ENCODE results near the gene DPF3. TPM values are rescaled to one million over a fixed set of nuclear protein-coding genes. Genes with fewer than 3 reads are reported as not detected.

Gene DPF3
- 11.6 and 12.4 TPM in 2 replicates for total RNA-seq

DNA sequence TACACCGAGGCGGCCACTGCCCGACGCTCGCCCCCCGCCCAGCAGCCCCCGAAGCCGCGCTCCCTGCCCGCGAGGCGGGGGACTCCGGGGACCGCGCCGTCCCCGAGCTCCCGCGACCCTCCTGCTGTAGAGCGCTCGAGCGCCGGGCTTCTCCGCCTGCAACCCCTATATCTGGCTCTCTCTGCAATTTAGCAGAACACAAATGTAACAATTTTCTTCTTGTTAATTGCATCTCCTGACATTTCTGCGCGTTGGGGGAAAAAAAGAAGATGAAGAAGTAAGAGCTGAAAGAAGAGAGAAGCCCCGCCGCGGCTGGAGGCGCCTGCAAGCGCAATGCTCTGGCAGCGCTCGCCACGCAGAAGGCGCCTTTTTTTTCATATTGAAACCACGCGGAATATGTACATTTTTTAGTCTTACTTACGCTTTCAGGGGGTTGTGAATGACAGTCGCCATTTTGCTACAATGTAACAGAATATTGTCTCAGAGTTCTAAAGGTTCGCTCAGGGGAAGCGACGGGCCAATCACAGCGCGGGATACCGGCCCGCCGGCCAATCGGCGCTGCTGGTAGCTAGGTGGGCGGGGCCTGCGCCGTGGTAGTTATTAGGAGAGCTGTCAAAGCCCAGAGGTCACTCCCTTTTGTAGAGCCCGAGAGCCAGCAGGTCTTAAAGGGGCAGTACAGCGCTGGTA is at the start of gene DPF3:
Gene DPF3, minus strand, starts transcription at position 466 of the 687 bp plus-strand sequence. Its CDS starts 13 bp downstream, at position 453.
- intact Hi-C loops (cut with micrococcal nuclease), result loop anchor here (1.0 to 10.0 kb wide), 12 partner anchors 33 to 1569 kb away; partner anchors contain the start of genes DCAF4, PSEN1, SIPA1L1 and ZFYVE1

GRCh38 chr14:72942934-72943333 is 49.0 kb upstream of the DPF3 start:
- intact Hi-C loops (cut with micrococcal nuclease), result no loop called here

DNA sequence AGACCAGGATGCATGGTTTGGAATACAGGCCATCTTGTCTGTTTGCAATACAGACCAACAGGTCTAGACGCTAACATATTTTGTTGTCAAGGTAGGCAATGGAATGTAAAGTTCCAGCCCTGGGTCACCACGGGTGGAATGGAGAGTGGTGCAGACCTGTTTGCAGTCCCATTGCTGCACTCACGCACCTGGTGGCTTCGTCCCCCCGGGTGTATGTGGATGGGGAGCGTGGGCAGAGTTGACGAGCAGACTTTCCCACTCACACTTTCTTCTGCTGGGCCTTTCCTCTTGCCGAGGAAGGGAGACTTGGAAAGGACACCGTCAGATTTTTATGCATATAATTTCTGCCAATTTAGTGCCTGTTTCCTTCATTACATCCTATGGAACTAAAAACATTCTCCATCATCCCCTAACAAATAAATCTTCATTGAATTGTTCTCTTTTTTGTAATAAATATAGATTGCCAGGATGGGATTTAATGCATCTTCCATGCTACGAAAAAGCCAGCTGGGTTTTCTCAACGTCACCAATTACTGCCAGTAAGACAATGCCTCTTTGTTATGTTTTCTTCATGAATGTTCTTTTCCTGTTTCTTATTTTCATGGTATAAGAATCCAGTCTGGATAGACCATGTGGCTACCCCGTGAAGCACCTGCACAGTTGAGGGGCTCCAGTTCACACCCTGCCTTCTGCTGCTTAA is 47.5 kb upstream of the DPF3 start:
- intact Hi-C loops (cut with micrococcal nuclease), result no loop called here

- intact Hi-C loops (cut with micrococcal nuclease), result no loop called here
Observed at GRCh38 chr14:72939630-72940029, 45.7 kb upstream of the DPF3 start.

- intact Hi-C loops (cut with micrococcal nuclease), result no loop called here
Observed at GRCh38 chr14:72932893-72933292, 39.0 kb upstream of the DPF3 start.

DNA sequence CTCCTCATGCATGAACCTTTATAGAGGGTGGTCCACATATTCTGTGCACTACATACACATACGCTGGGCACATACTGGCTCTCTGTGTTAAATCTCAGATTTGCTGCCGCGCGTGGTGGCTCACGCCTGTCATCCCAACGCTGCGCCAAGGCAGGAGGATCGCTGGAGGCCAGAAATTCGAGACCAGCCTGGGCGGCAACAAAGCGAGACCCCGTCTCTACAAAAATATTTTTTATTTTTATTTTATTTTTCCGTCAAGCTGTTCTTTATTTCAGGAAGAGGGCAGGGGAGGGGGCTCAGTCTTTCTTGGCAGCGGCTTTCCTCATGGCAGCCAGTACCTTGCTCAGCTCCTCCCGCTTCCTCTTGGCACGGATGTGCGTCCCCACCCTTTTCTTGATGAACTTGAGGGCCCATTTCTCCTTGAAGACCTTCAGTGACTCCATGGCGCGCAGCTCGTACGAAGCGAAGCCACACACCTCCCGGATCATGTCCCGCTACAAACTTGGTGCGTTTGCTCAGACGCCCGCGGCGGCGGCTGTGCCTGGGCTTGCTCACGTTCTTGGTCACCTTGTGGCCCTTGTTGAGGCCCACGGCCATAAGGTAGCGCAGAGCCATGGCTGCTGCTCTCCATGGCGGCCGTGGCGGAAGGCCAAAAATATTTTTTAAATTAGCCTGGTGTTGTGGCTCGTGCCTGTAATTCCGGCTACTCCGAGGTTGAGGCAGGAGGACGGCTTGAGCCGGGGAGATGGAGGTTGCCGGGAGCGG is 35.6 kb upstream of the DPF3 start:
- intact Hi-C loops (cut with micrococcal nuclease), result loop anchor here (5.0 kb wide), 2 partner anchors 907 to 958 kb away; partner anchors contain the start of gene ZNF410

GRCh38 chr14:72928872-72929271 is 35.0 kb upstream of the DPF3 start:
- intact Hi-C loops (cut with micrococcal nuclease), result loop anchor here (5.0 kb wide), 2 partner anchors 907 to 958 kb away; partner anchors contain the start of gene ZNF410

GRCh38 chr14:72926292-72927028 is 32.6 kb upstream of the DPF3 start, which contains the start of gene DCAF4:
Gene DCAF4, plus strand, starts transcription at chr14:72926464. Its CDS starts 11,515 bp downstream, at chr14:72937979.
- intact Hi-C loops (cut with micrococcal nuclease), result loop anchor here (1.0 to 5.0 kb wide), 13 partner anchors 21 to 1566 kb away; partner anchors contain the start of genes DNAL1, DPF3, ISCA2 and NPC2

DNA sequence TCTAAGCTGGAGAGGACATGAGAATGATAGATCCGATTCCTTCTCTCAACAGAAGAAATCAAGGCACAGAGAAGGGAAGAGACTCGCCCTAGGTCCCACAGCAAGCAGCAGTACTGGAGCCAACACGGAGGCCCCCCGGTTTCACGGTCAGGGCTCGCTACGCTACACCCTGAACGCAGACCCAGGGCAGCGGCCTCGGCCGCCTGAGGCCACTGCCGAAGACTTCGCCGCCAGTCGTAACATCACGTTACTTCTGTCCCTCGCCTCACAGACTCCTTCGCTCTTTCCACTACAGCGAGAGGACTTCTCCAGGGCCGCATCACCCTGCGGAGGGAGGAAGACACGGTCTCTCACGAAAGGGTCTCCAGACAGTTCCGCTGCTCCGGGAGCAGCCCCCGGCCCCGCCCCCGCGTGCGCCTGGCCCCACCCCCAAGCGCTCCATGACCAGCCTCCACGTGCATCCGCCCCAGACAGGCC is 32.0 kb upstream of the DPF3 start:
- intact Hi-C loops (cut with micrococcal nuclease), result loop anchor here (1.0 to 5.0 kb wide), 14 partner anchors 21 to 1567 kb away; partner anchors contain the start of genes DNAL1, DPF3, ISCA2 and NPC2

GRCh38 chr14:72925171-72925759 is 31.4 kb upstream of the DPF3 start:
- intact Hi-C loops (cut with micrococcal nuclease), result loop anchor here (1.0 to 5.0 kb wide), 3 partner anchors 533 to 962 kb away; partner anchors contain the start of genes NUMB and ZNF410

GRCh38 chr14:72924337-72924736 is 30.4 kb upstream of the DPF3 start:
- intact Hi-C loops (cut with micrococcal nuclease), result no loop called here

DNA sequence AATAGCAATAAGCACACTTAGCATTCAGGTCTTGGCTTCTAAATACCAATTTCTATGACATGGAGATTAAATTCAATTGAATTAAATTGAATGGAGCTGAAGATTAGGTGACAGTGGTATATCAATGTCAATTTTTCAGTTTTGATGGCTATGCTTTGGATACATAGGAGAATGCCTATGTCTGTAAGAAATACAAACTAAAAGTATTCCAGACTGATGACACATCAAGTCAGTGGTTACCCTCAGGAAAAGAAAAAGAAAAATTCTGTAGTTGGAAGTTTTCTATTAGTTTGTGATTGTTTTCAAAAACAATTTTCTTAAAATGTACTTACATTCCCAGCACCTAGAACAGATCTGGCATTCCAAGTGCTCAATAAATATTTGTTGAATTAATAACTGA is 27.5 kb upstream of the DPF3 start:
- intact Hi-C loops (cut with micrococcal nuclease), result no loop called here

- intact Hi-C loops (cut with micrococcal nuclease), result no loop called here
Observed at GRCh38 chr14:72920008-72920407, 26.1 kb upstream of the DPF3 start.

- intact Hi-C loops (cut with micrococcal nuclease), result no loop called here
Observed at GRCh38 chr14:72917094-72917802, 23.3 kb upstream of the DPF3 start.

GRCh38 chr14:72916174-72916573 is 22.3 kb upstream of the DPF3 start:
- intact Hi-C loops (cut with micrococcal nuclease), result no loop called here

DNA sequence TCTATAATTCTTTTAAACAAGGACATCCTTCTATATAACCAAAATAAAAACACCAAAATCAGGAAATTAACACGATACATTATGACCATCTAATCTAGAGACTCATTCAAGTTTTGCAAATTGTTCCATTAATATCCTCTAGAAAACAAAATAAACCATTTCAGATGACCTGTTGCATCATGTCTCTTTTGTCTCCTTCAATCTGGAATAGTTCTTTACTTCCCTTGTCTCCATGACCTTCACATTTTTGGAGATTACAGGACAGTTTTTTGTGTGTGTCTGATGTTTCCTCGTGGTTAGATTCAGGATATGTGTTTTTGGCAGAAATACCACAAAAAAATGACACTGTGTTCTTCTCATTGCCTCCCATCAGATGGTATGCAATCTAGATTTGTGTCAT is 19.9 kb upstream of the DPF3 start:
- intact Hi-C loops (cut with micrococcal nuclease), result no loop called here

- intact Hi-C loops (cut with micrococcal nuclease), result loop anchor here (5.0 kb wide), 1 partner anchor 563 kb away; no protein-coding TSS in a partner anchor
Observed at GRCh38 chr14:72909163-72909562, 15.3 kb upstream of the DPF3 start.

GRCh38 chr14:72907886-72908285 is 14.0 kb upstream of the DPF3 start:
- intact Hi-C loops (cut with micrococcal nuclease), result loop anchor here (5.0 kb wide), 1 partner anchor 564 kb away; no protein-coding TSS in a partner anchor

GRCh38 chr14:72906879-72907278 is 13.0 kb upstream of the DPF3 start:
- intact Hi-C loops (cut with micrococcal nuclease), result loop anchor here (5.0 kb wide), 1 partner anchor 565 kb away; no protein-coding TSS in a partner anchor

All from T-helper 1 cell treated with Interleukin-12 subunit alpha and Interleukin-12 subunit beta and Interleukin-4 antibody, amounts not matched to agents 30 ng/mL and 1 ng/mL, for 36 hours (primary cell).